HPDE6-E6E7 (cell line): Measurements from ENCODE around the gene SYMPK.
"Not testable (repeated sequence)": the region's sequence is repeated elsewhere in the genome, so short reads cannot be mapped to it uniquely, and the experiment has no call there.

Experiments used
- DNase-seq: peaks from one replicate; pipeline ENCODE4 v3.0.0; 2011; ENCODE audit warnings: missing footprints; ENCODE audit errors: extremely low spot score

Gene SYMPK

DNA sequence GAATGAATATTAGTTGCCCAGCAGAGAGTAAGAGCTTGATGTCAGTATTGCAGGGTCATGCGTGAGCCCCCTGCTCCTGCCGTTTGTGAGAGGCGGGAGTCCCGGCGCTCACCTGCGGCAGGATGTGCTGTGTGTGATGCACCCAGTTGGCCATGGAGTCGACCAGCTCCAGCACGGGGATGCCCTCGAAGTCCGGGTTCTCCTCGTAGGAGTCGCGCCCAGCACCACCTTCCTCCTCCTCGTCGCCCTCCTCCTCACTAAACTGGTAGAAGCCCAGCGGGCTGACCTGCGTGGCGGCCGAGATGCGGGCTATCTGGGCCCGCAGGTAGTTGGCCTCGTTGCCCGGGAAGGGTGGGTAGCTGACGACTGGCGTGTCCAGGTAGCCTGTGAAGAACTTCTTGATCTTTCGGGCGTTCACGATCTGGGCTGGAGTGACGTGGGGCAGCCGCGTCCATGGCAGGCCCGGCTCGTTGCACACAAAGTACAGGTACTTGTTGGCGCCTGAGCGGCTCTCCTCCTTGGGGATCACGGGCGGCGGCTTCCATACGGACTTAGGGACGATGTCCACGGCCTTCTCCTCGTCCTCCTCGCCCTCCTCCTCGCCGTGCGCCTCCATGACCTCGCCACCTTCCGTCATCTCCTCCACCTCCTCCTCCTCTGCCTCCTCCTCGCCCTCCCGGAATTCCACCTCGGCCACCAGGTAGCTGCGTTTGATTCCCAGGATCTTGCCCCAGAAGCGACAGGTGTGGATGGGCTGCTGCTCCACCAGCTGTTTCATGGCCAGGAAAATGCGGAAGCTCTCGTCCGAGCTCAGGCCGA lies 58.6 kb downstream of the SYMPK start:
- no peak for DNase-seq

GRCh38 chr19:45801603-45802175 lies 61.3 kb downstream of the SYMPK start:
- DNase-seq = no peak

DNA sequence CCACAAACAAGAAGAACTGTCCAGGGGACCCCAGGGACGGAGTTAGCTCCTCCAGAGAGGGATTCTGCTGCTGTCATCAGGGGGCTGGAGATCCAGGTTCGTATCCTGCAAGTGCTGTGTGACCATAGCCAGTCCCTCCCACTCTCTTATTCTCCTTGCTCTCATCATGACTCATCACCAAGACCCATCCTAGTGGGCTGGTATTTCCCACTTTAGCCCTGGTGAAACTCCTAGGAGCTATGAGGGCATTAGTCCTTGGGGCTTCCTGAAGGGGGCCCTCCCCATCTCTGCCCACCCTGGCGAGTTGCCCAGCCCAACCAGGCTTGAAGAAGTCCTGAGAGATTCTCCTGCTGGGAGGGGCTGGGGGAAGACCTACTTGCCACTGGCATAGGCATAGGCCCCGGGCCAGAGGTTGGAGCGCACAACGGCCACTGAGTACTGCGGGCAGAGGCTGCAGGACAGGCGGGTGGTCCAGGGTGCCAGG lies 62.8 kb downstream of the SYMPK start:
- no peak for DNase-seq

DNA sequence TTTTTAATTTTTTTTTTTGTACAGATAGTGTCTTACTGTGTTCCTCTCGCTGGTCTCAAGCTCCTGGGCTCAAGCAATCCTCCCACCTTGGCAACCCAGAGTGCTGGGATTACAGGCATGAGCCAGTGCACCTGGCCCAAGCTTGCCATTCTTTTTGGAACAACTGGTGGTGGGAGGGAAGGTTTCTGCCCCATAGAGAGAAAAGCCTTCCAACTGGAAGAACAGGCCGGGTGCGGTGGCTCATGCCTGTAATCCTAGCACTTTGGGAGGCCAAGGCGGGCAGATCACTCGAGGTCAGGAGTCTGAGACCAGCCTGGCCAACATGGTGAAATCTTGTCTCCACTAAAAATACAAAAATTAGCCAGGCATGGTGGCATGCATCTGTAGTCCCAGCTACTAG lies 63.4 kb downstream of the SYMPK start:
- not testable (repeated sequence) for DNase-seq

GRCh38 chr19:45798995-45799517 lies 63.9 kb downstream of the SYMPK start:
- no peak for DNase-seq

- DNase-seq = no peak
These were observed 68.3 kb downstream of the SYMPK start for GRCh38 chr19:45794627-45795026.

- DNase-seq = no peak
These were observed 69.1 kb downstream of the SYMPK start for GRCh38 chr19:45793876-45794275.

DNA sequence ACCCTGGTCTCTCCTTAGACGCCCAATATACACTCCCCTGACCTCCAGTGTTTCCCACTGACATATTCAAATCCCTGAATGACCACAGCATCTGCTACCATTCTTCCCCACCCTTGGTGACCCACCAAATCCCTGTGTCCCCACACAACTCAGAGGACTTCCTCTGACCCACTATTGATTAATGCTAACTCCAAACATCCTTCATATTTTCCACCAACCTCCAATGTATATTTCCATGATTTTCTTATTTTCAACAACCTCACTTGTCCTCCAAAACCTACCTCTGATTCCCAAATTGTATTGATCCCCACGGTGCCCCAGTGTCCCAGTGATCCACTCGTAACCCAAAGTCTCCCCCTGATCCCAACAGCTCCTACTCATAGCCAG lies 69.8 kb downstream of the SYMPK start:
- no peak for DNase-seq

GRCh38 chr19:45792470-45793177 lies 70.3 kb downstream of the SYMPK start, which contains the start of gene DMWD:
DMWD (minus strand) TSS chr19:45792845; CDS start chr19:45792756, 89 bp downstream.
- DNase-seq = peak; percentile 94

DNA sequence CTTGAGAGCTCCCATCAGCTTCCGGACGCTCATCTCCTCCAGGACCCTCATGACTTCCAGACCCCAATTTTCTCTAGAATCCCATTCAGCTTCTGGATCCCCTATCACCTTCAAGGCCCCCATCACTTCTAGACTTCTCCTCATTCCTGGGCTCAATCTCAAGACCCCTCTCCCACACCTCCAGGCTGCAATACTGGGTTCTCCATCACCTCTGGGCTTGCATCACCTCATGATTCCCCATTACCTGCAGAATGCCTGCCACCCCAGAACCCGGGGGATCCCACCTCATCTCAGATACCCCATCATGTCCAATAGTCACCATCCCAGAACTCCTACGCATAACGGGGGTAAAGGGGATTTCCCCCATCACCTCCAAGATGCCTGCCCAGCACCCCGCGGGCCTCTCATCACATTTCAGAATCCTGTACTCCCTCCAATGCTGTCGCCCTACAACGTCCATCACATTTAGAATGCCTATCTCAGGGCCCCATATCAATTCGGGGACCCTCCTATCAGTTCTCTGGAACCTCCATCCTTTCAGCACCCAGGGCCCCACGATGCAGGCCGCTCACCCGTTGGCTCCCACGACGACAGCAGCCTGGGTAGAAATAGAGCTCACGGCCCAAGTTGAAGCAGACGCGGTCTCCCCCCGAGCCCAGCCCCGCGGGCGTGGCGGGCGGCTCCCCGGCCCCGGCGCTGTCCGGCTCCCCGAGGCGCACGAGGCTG lies 71.0 kb downstream of the SYMPK start:
- DNase-seq = no peak

DNA sequence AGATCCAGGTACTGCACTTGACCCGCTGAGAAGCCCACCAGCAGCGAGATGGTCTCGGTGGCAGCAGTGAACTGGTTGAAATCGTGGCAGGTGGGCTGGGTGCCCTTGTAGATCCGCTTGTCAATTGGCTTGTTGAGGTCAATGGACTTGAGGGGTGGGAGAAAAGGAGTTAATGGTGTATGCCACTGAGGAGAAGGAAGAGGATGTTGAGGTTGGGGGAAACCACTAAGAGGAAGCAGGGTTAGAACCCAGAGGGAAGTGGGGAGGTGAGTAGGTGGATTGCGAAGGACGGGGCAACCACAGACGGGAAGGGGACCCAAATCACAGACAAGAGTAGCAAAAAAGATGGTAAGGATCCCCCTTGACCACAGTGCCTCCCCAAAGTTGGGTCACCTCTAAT lies 72.0 kb downstream of the SYMPK start:
- DNase-seq = no peak

GRCh38 chr19:45789035-45789786 lies 73.7 kb downstream of the SYMPK start:
- DNase-seq = no peak

DNA sequence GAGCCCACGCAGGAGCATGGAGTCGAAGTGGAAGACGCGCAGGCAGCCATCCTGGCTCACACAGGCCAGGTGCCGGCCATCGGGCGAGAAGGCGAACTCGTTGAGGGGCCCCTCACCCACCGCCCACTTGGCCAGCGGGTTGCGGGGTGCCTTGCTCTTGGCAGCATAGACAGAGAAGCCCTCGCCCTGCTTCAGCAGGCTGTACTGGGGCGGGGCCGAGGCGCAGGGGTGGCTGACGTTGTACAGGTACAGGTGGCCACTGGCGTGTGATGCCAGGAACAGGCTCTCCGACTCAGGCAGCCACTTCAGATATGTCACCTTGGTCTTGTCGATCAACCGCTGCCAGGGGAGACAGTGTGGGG lies 76.4 kb downstream of the SYMPK start:
- DNase-seq = no peak

- no peak for DNase-seq
These were observed 77.0 kb downstream of the SYMPK start for GRCh38 chr19:45785781-45786532.

DNA sequence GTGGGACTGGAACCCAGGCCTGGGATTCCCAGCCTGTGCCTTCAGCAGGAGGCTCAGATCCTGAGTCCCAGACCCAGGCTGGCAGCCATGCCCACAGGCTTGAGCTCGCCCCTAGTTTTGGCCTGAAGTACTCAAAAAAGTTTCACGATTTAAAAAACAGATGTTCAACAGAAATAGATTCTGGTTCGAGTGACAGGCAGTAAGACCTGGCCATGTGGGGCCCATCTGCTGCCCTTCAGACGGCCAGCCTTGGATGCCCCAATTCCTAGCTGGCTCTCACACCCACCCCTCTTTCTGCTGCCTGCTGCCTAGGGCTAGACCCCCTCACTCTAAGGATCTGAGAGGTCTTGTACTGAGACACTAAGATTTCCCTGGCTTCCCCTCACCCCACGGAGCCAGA lies 77.8 kb downstream of the SYMPK start:
- no peak for DNase-seq

DNA sequence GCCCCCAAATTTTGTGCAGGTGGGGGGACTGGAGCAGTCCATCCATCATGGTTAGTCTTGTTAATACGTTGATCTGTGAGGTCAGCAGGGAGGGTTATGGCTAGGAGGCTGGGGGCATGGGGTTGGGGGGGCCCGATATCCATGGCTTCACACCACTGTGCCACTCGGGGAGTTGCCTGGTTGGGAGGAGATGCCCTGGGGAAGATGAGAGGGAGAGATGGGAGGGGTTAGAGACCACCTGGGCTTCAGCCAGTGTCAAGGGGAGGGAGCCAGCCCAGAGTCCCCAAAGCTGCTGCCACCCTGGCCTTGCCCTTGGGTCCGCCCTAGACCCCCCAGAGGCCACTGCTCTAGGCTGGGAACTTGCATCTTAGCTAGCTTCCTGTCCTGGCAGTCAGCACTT lies 78.9 kb downstream of the SYMPK start:
- DNase-seq = no peak

- peak; percentile 57 for DNase-seq
These were observed 79.8 kb downstream of the SYMPK start for GRCh38 chr19:45782820-45783785.

- DNase-seq = no peak
These were observed 80.7 kb downstream of the SYMPK start, which contains the start of gene DMPK for GRCh38 chr19:45782162-45782691. DMPK (minus strand) TSS chr19:45782490; CDS start chr19:45782352, 138 bp downstream.
